Measurements from ENCODE around the gene ERI2. TPM values are rescaled to one million over a fixed set of nuclear protein-coding genes. Genes with fewer than 3 reads are reported as not detected.
A peak's percentile ranks its signal among the peaks of the same experiment; 100 is the strongest.
"Not testable (repeated sequence)": the region's sequence is repeated elsewhere in the genome, so short reads cannot be mapped to it uniquely, and the experiment has no call there.

The ERI2 gene
- total and polyA plus RNA-seq, 11 donors: 5.7 to 15.2 (median 10.1) TPM

DNA sequence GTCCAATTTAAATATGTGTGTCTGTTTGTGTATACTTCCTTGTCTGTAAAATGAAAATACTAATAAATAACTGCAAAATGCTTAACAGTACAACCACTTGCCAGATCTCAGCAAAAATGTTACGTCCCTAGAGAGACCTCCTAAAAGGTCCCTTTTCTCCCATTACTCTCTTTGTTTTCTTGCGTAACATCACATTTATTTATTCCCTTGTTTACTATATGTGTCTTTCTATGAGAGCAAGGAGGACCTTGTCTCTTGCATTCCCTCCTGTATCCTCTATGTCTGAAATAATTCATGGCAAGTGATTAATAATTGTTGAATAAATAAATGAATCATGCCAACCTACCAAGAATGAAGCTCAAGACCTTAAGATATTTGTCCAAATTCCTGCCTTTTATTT is 40.5 kb downstream of the ERI2 start:
- Histone ChIP-seq H3K4me3 (no peak overlapping the region), H3K27ac (no peak overlapping the region), H3K27me3 (no peaks in the 10 kb centered on the region), H3K9me3 (peaks cover 0 to 14% (median 0%) of the 10 kb centered on the region in 12 donors), H3K36me3 (no peaks in the 10 kb centered on the region), H3K4me1 (peaks cover 0 to 13% (median 0%) of the 10 kb centered on the region in 12 donors)
- intact Hi-C loops (cut with DNase I): loop anchor here in 1 of 10 donors (10.0 kb wide), 1 partner anchor 59 kb away; no protein-coding TSS in a partner anchor
- WGBS, 4 donors: 91 to 96% (median 94%) methylated on average over 2 of the region's 2 CpGs
- DNase-seq: no peak
- TF ChIP-seq, protein P1, sequence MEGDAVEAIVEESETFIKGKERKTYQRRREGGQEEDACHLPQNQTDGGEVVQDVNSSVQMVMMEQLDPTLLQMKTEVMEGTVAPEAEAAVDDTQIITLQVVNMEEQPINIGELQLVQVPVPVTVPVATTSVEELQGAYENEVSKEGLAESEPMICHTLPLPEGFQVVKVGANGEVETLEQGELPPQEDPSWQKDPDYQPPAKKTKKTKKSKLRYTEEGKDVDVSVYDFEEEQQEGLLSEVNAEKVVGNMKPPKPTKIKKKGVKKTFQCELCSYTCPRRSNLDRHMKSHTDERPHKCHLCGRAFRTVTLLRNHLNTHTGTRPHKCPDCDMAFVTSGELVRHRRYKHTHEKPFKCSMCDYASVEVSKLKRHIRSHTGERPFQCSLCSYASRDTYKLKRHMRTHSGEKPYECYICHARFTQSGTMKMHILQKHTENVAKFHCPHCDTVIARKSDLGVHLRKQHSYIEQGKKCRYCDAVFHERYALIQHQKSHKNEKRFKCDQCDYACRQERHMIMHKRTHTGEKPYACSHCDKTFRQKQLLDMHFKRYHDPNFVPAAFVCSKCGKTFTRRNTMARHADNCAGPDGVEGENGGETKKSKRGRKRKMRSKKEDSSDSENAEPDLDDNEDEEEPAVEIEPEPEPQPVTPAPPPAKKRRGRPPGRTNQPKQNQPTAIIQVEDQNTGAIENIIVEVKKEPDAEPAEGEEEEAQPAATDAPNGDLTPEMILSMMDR (IDR thresholded peaks at IDR 0.05): no peak
- TF ChIP-seq POLR2A (IDR thresholded peaks at IDR 0.05): no peak
- ATAC-seq: no peak

DNA sequence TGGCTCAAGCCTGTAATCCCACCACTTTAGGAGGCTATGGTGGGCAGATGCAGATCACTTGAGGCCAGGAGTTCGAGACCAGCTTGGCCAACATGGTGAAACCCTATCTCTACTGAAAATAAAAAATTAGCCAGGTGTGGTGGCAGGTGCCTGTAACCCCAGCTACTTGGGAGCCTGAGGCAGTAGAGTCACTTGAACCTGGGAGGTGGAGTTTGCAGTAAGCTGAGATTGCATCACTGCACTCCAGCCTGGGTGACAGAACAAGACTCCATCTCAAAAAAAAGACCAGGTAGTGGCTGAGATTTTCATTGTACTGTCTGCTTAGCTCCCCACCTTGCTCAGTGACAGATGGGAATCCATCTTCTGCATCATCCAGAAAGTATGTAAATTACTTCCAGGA is 41.8 kb downstream of the ERI2 start:
- Histone ChIP-seq H3K4me1 (peaks cover 0 to 13% (median 0%) of the 10 kb centered on the region in 12 donors), H3K9me3 (peaks cover 0 to 14% (median 0%) of the 10 kb centered on the region in 12 donors), H3K27ac (peak overlapping the region in 1 of 12 donors; percentile 85)
- 69 to 84% (median 73%) methylated on average over 1 of the region's 1 CpG for WGBS, 4 donors
- intact Hi-C loops (cut with DNase I): loop anchor here in 1 of 10 donors (10.0 kb wide), 1 partner anchor 60 kb away; no protein-coding TSS in a partner anchor
- not testable (repeated sequence) for H3K36me3 ChIP-seq, H3K27me3 ChIP-seq, ATAC-seq, DNase-seq, H3K4me3 ChIP-seq

DNA sequence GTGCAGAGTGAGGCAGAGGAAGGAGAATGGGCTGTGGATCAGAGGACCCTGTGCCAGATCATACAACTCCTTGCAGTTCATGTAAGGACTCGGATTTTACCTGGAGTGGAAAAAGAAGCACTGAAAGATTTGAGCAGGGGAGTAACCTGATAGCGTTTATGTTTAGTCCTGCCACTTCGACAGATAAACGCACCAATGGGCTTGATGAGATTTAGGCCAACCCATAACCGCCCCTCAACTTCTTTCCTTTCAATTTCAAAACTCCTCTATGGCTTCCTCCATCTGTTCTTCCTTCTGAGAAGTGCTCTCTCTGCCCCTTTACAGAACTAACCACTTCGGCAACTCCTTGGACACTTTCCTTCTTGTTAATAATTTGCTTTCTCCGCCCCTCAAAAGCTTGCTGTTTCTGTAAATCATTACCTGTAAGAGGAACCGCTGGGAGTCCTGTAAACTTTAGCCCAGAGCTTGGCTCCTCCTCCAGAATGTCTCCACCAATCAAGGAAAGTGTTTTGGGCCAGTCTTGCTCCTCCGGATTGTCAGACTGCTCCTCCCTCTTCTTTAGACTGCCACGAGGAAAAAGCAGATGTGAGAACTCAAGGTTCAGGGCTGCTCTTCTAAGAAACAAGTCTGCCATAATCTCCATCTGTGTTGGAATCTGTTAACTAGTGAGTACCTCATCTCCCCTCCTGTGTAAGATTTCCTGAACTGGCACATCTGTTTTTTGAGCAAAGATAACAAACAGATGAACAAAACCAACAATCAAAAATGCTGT is 42.6 kb downstream of the ERI2 start, which contains the start of gene ACSM3:
ACSM3 (plus strand) TSS at position 554 of the 772 bp plus-strand sequence. CDS start 6,021 bp downstream, outside the sequence.
- DNase-seq (peak in 3 of 5 donors; percentile 27 to 44 (median 37)), ATAC-seq (peak; percentile 61 to 93 (median 90))
- intact Hi-C loops (cut with DNase I): loop anchor here in 1 of 10 donors (10.0 kb wide), 1 partner anchor 61 kb away; no protein-coding TSS in a partner anchor
- Histone ChIP-seq H3K4me1 (peaks cover 0 to 13% (median 0%) of the 10 kb centered on the region in 12 donors), H3K36me3 (no peaks in the 10 kb centered on the region), H3K27ac (peak within 1 kb of the TSS in 6 of 12 donors; percentile 10 to 85 (median 24)), H3K27me3 (no peaks in the 10 kb centered on the region), H3K4me3 (peak within 1 kb of the TSS in 10 of 12 donors; percentile 17 to 62 (median 44)), H3K9me3 (peaks cover 0 to 14% (median 0%) of the 10 kb centered on the region in 12 donors)
- WGBS, 4 donors: 28 to 47% (median 35%) methylated on average over 10 of the region's 10 CpGs
- TF ChIP-seq, protein P1 (IDR thresholded peaks at IDR 0.05): no peak
- no peak for TF ChIP-seq POLR2A (IDR thresholded peaks at IDR 0.05)

DNA sequence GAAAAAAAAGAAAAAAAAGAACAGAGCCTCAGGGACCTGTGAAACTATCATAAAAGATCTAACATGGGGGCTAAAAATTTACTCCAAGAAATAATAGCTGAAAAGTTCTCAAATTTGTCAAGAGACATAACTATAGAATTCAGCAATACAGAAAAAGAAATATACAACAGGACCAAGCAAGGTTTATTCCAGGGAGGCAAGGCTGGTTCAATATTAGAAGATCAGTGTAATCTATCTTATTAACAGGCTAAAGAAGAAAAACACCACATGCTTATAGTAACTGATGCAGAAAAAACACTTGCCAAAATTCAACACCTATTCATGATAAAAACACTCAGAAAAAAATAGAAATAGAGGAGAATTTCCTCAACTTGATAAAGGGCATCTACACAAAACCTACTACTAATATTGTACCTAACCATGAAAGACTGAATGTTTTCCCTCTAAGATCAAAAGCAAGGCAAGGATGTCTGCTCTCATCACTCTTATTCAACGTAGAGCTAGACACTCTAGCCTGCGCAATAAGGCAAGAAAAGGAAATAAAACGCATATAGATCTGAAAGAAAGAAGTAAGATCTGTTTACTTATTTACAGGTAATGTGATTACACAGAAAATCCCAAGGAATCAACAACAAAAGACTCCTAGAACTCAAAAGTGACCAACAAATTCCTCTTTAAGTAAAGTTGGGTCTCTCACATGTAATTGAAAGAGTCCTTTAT is 43.7 kb downstream of the ERI2 start:
- no peak for ATAC-seq
- Histone ChIP-seq H3K27me3 (no peaks in the 10 kb centered on the region), H3K36me3 (no peaks in the 10 kb centered on the region), H3K4me1 (peaks cover 0 to 13% (median 0%) of the 10 kb centered on the region in 12 donors), H3K4me3 (peak overlapping the region in 1 of 12 donors; percentile 62), H3K27ac (no peak overlapping the region), H3K9me3 (peaks cover 0 to 14% (median 0%) of the 10 kb centered on the region in 12 donors)
- DNase-seq: no peak
- intact Hi-C loops (cut with DNase I): loop anchor here in 1 of 10 donors (10.0 kb wide), 1 partner anchor 62 kb away; no protein-coding TSS in a partner anchor
- no peak for TF ChIP-seq POLR2A (IDR thresholded peaks at IDR 0.05)
- TF ChIP-seq, protein P1 (IDR thresholded peaks at IDR 0.05): no peak
- WGBS, 4 donors: 92 to 94% (median 93%) methylated on average over 3 of the region's 3 CpGs

Measured in heart left ventricle (tissue), 16 donors.